SIG-M5 (cell line): Measurements from ENCODE around the gene SNTA1.
"Not testable (repeated sequence)": the region's sequence is repeated elsewhere in the genome, so short reads cannot be mapped to it uniquely, and the experiment has no call there.

ENCODE experiments used
- DNase-seq: peaks from one replicate; lab custom pipeline; 2025; lab: John Stamatoyannopoulos, UW

SNTA1 gene

GRCh38 chr20:33393609-33394008, 50.0 kb downstream of the SNTA1 start:
- DNase-seq = no peak

- no peak for DNase-seq
Observed at GRCh38 chr20:33391722-33392415, 51.7 kb downstream of the SNTA1 start.

DNA sequence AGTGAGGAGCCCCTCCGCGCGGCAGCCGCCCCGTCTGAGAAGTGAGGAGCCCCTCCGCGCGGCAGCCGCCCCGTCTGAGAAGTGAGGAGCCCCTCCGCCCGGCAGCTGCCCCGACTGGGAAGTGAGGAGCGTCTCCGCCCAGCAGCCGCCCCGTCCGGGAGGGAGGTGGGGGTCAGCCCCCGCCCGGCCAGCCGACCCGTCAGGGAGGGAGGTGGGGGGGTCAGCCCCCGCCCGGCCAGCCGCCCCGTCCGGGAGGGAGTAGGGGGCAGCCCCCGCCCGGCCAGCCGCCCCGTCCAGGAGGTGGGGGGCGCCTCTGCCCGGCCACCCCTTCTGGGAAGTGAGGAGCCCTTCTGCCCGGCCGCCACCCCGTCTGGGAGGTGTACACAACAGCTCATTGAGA, 54.2 kb downstream of the SNTA1 start:
- DNase-seq = not testable (repeated sequence)

DNA sequence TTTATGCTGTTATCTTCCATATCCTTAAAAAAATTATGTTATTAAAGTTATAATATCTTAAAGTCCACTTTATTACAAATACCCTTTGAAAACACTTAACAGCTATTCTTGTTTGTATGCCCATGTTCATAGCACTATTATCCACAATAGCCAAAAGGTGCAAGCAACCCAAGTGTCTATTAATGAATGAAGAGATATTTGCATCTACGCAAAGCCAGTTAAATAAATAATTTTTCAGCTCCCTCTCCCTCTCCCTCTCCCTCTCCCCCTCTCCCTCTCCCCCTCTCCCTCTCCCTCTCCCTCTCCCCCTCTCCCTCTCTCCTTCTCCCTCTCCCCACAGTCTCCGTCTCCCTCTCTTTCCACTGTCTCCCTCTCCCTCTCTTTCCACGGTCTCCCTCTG, 55.3 kb downstream of the SNTA1 start:
- no peak for DNase-seq

DNA sequence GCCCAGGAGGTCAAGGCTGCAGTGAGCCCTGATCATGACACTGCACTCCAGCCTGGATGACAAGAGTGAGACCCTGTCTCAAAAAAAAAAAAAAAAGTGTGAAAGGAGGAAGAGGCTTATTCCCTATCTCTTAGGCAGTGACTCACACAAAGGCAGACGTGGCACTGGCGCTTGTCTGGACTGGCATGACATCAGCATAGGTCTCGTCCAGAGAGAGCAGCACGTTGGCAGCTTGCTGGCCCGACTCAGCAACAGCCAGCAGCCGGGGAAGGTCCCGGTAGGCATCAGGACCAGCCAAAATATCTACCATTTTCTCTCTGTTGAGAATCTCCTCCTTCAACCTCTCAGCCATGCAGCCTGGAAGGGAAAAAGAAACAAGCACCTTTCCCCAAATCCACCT, 56.4 kb downstream of the SNTA1 start:
- no peak for DNase-seq

- no peak for DNase-seq
Observed at GRCh38 chr20:33386673-33387072, 56.9 kb downstream of the SNTA1 start.

DNA sequence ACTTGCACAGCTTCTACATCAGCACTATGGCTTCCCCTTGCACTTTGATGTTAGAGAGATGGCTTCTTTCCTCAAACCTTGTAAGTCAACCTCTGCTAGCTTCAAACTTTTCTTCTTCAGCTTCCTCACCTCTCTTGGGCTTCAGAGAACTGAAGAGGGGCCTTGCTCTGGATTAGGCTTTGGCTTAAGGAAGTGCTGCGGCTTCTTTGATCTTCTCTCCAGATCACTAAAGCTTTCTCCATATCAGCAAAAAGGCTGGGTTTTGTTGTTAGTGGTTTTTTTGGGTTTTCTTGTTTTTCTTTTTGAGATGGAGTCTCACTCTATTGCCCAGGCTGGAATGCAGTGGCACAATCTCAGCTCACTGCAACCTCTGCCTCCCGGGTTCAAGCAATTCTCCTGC, 66.2 kb downstream of the SNTA1 start:
- no peak for DNase-seq

DNA sequence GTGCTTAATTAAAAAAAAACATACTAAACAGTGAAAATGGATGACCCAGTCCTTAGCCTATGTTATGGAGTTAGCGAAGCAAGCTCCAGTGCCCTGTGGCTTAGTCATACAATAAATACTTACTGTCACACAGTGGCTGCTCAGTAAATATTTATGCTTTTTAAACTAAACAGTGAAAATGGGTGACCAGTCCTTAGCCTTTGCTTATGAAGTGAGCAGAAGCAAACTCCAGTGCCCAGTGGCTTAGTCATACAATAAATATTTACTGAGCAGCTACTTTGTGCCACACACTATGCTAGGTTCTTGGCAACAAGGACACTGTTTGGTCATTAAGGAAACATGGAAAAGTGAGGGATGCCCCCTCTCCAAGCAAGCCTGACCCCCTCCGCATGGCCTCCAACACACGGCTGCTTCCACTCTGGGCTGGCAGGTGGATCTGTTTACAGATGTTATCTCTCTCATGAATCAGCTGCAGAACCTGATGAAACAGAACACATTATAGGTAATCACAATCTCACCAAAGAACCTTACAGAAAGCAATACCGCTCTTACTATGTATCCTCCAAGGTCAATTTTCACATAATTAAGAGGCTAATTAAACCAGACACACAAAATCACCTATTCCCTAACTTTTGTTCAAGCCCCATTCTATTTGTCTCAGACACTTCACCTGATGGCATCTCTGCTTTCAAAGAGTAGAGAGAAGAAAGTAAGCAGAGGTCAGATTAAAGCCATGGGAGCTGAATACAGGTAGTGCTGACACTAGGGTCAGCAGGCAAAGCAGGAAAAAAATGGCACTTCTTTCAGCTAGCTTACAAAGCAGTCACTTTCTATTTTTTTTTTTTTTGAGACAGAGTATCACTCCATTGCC, 69.6 kb downstream of the SNTA1 start:
- DNase-seq = no peak

DNA sequence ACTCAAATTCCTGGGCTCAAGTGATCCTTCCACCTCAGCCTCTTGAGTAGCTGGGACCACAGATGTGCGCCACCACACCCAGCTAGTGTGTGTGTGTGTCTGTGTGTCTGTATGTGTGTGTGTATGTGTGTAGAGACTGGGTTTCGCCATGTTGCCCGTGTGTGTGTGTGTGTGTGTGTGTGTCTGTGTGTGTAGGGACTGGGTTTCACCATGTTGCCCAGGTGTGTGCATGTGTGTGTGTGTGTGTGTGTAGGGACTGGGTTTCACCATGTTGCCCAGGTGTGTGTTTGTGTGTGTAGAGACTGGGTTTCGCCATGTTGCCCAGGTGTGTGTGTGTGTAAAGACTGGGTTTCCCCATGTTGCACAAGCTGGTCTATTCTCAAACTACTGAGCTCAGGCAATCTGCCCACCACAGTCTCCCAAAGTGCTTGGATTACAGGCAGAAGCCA, 70.5 kb downstream of the SNTA1 start:
- no peak for DNase-seq

GRCh38 chr20:33370291-33370690, 73.3 kb downstream of the SNTA1 start:
- no peak for DNase-seq

DNA sequence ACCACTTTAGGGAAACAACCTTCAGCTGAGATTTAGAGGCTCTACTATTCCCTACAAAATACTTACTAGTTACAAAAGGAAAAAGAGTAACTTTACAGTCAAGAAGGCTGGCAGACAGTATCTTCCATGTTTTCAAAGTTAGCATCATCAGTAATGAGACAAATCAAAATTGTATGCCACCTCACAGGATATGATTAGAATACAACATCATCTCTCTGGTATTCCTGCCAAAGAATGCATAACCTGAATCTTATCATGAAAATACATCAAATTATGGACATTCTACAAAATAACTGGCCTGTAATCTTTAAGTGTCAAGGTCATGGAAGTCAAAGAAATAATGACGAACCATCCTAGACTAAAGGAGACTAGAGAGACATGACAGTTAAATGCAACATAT, 80.7 kb downstream of the SNTA1 start:
- no peak for DNase-seq

- no peak for DNase-seq
Observed at GRCh38 chr20:33359399-33360261, 83.9 kb downstream of the SNTA1 start.
